Measurements from ENCODE around the gene TICAM1. TPM values are rescaled to one million over a fixed set of nuclear protein-coding genes. Genes with fewer than 3 reads are reported as not detected.

Gene TICAM1
- total and polyA plus RNA-seq, 2 of the 13 experiments (the other 11 are each of a cell fraction or from before 2014, with no cell fraction given) = 0.33 to 0.95 TPM

GRCh38 chr19:4867534-4868285, 36.2 kb upstream of the TICAM1 start, which contains the start of gene PLIN3 (continued):
- TF ChIP-seq ZNF770 (CRISPR knock-in tag; IDR thresholded peaks at IDR 0.05) (peak; percentile 100), STAT5B (CRISPR knock-in tag; IDR thresholded peaks at IDR 0.05) (no peak), ZSCAN12 (CRISPR knock-in tag; IDR thresholded peaks at IDR 0.05) (no peak), ZNF264 (CRISPR knock-in tag; IDR thresholded peaks at IDR 0.05) (no peak), ZBTB20 (CRISPR knock-in tag; IDR thresholded peaks at IDR 0.05; ENCODE audit: borderline replicate concordance, low read depth) (no peak), RBAK (CRISPR knock-in tag; IDR thresholded peaks at IDR 0.05) (no peak), SMC3 (IDR thresholded peaks at IDR 0.05; ENCODE audit: low read length) (no peak), NR2C2 (CRISPR knock-in tag; IDR thresholded peaks at IDR 0.05; ENCODE audit: borderline replicate concordance) (peak; percentile 44; the same call in 1 of the 2 replicates), ZNF691 (CRISPR knock-in tag; IDR thresholded peaks at IDR 0.05; ENCODE audit: borderline replicate concordance, low read depth) (peak; percentile 62; the same call in 1 of the 2 replicates), HHEX (CRISPR knock-in tag; IDR thresholded peaks at IDR 0.05) (no peak), SP5 (CRISPR knock-in tag; IDR thresholded peaks at IDR 0.05; ENCODE audit: borderline replicate concordance, low read depth) (no peak), FIP1L1 (IDR thresholded peaks at IDR 0.05; ENCODE audit: borderline replicate concordance, insufficient read depth, low read depth, low read length) (0 out of 2 replicates have a peak, but pooled peaks have one; percentile 49), ZNF777 (CRISPR knock-in tag; IDR thresholded peaks at IDR 0.05) (no peak), THAP9 (CRISPR knock-in tag; IDR thresholded peaks at IDR 0.05; ENCODE audit: borderline replicate concordance) (peak; percentile 29; the same call in 1 of the 2 replicates), HMGXB4 (CRISPR knock-in tag; IDR thresholded peaks at IDR 0.05; ENCODE audit: borderline replicate concordance in 1 of 2, low read depth in 1 of 2) (peak in 1 of 2 experiments; percentile 21; a peak in 3 of 4 replicates), DR1 (CRISPR knock-in tag; IDR thresholded peaks at IDR 0.05) (peak; percentile 69; the same call in 1 of the 2 replicates), NFE2L1 (CRISPR knock-in tag; IDR thresholded peaks at IDR 0.05; ENCODE audit: borderline replicate concordance) (no peak), ZNF207 (IDR thresholded peaks at IDR 0.05; ENCODE audit: borderline replicate concordance) (no peak), ZNF230 (CRISPR knock-in tag; IDR thresholded peaks at IDR 0.05) (peak; percentile 65; the same call in 1 of the 2 replicates)

Data from HepG2 (cell line).